Natural killer cell (primary cell): Measurements from ENCODE around the gene PGAP3. TPM values are rescaled to one million over a fixed set of nuclear protein-coding genes. Genes with fewer than 3 reads are reported as not detected.
A peak's percentile ranks its signal among the peaks of the same experiment; 100 is the strongest.

Experiments used
- ATAC-seq, 3 donors: fragments of 150-1000 bp in 2 of 3; fragments of 200-7000 bp in 1 of 3; cut with Tn5 transposase; 1 replicate in 1 of 3; 2 replicates in 2 of 3; pipeline ENCODE4 v1.10.0; 2021; ENCODE audit warnings: mild to moderate bottlenecking in 2 of 3, moderate library complexity in 2 of 3
- DNase-seq, 2 donors: peaks; one replicate each; pipeline versions ENCODE4 v3.0.0 to v3.0.0-alpha.2; 2013 to 2021; ENCODE audit warnings: mixed read lengths in 1 of 2
- H3K27ac ChIP-seq: one replicate; pipeline ENCODE4 v1.5.1; 2013; ENCODE audit warnings: mild to moderate bottlenecking, low read length
- H3K27me3 ChIP-seq: one replicate; pipeline ENCODE4 v1.6.1; 2013; ENCODE audit warnings: low read length; ENCODE audit not compliant: control insufficient read depth, insufficient read depth
- H3K36me3 ChIP-seq: one replicate; pipeline ENCODE4 v1.6.1; 2013; ENCODE audit warnings: low read length; ENCODE audit not compliant: control insufficient read depth, insufficient read depth
- H3K4me1 ChIP-seq: one replicate; pipeline ENCODE4 v1.6.1; 2013; ENCODE audit warnings: low read length; ENCODE audit not compliant: control insufficient read depth, insufficient read depth
- H3K4me3 ChIP-seq: one replicate; pipeline ENCODE4 v1.5.1; 2013; ENCODE audit warnings: low read length
- H3K9me3 ChIP-seq: one replicate; pipeline ENCODE4 v1.6.1; 2013; ENCODE audit warnings: low read length; ENCODE audit not compliant: control insufficient read depth, insufficient read depth
- H3K27ac Mint-ChIP-seq, 2 donors: one replicate each; pipeline ENCODE4 v1.8.0; 2022; ENCODE audit warnings: mild to moderate bottlenecking in 2 of 2, mixed read lengths in 2 of 2, moderate library complexity in 1 of 2
- H3K27me3 Mint-ChIP-seq, 2 donors: one replicate each; pipeline ENCODE4 v1.8.0; 2022; ENCODE audit warnings: low read depth in 2 of 2, mixed read lengths in 2 of 2
- H3K36me3 Mint-ChIP-seq: one replicate; pipeline ENCODE4 v1.8.0; 2022; ENCODE audit warnings: mixed read lengths
- H3K4me1 Mint-ChIP-seq, 2 donors: one replicate each; pipeline ENCODE4 v1.8.0; 2022; ENCODE audit warnings: mixed read lengths in 2 of 2
- H3K4me3 Mint-ChIP-seq: one replicate; pipeline ENCODE4 v1.8.0; 2022; ENCODE audit warnings: mild to moderate bottlenecking, moderate library complexity, mixed read lengths
- H3K9me3 Mint-ChIP-seq, 2 donors: one replicate each; pipeline ENCODE4 v1.8.0; 2022; ENCODE audit warnings: mixed read lengths in 2 of 2
- CTCF ChIP-seq: fragments of 200-600 bp; IDR thresholded peaks from one replicate; pipeline ENCODE4 v1.8.0; 2022; ENCODE audit warnings: antibody characterized with exemption
- WGBS: methylation state at CpG from one replicate; pipeline ENCODE4 v1.1.7; 2013; ENCODE audit warnings: missing lambda C conversion rate; ENCODE audit not compliant: insufficient coverage; 5-methylcytosine and 5-hydroxymethylcytosine counted together
- intact Hi-C: fragments of 100-400 bp; cut with micrococcal nuclease; formaldehyde crosslinking; loops from one replicate; pipeline ENCODE4 v1.14.2; 2022
- total RNA-seq, 4 donors: library from RNA; stranded (reverse); fragments of 120-200 nt in 1 of 4; gene quantifications; one replicate each; pipeline versions ENCODE4 v1.2.3 to v1.2.4, GENCODE V29; 2013 to 2022

Gene PGAP3
- total RNA-seq, 3 donors from 2014 or later (not counting 1 experiment from before 2014, with no cell fraction given): 45.8 to 57.8 (median 52.4) TPM

GRCh38 chr17:39730095-39730921, 42.5 kb upstream of the PGAP3 start, which contains the start of gene MIEN1:
TSS of gene MIEN1 (minus strand) at chr17:39730532. CDS start at chr17:39730495, 37 bp downstream.
- Histone ChIP-seq H3K36me3 (peaks cover 28% of the 10 kb centered on the region), H3K9me3 (no peaks in the 10 kb centered on the region), H3K4me3 (peak within 1 kb of the TSS; percentile 60), H3K27ac (peak within 1 kb of the TSS; percentile 86), H3K27me3 (no peaks in the 10 kb centered on the region), H3K4me1 (peaks cover 20% of the 10 kb centered on the region)
- Mint-ChIP-seq H3K36me3 (no peaks in the 10 kb centered on the region), H3K27me3 (no peaks in the 10 kb centered on the region), H3K9me3 (no peaks in the 10 kb centered on the region), H3K4me1 (peaks cover 18 to 41% of the 10 kb centered on the region in 2 donors), H3K27ac (peak within 1 kb of the TSS; percentile 89 to 96), H3K4me3 (peak within 1 kb of the TSS; percentile 89)
- intact Hi-C loops: loop anchor here (2.0 to 10.0 kb wide), 2 partner anchors 56 to 134 kb away; partner anchors contain the start of gene IKZF3
- peak; percentile 94 to 99 (median 95) for ATAC-seq
- under 1% methylated on average over 65 of the region's 65 CpGs for WGBS
- TF ChIP-seq CTCF: peak; percentile 90
- peak; percentile 95 to 99 for DNase-seq

- intact Hi-C loops: no loop called here
- Histone ChIP-seq H3K9me3 (no peaks in the 10 kb centered on the region), H3K27ac (peak overlapping the region; percentile 86), H3K27me3 (no peaks in the 10 kb centered on the region), H3K4me1 (peaks cover 20% of the 10 kb centered on the region), H3K36me3 (peaks cover 34% of the 10 kb centered on the region), H3K4me3 (peak overlapping the region; percentile 60)
- Mint-ChIP-seq H3K4me3 (peak overlapping the region; percentile 89), H3K27ac (peak overlapping the region; percentile 89 to 96), H3K4me1 (peaks cover 18 to 41% of the 10 kb centered on the region in 2 donors), H3K9me3 (no peaks in the 10 kb centered on the region), H3K36me3 (no peaks in the 10 kb centered on the region), H3K27me3 (no peaks in the 10 kb centered on the region)
- TF ChIP-seq CTCF: no peak
- ATAC-seq (no peak), DNase-seq (no peak)
- WGBS: 83% methylated on average over 6 of the region's 6 CpGs
Observed at GRCh38 chr17:39729280-39729851, 41.5 kb upstream of the PGAP3 start.

- 91% methylated on average over 10 of the region's 10 CpGs for WGBS
- H3K36me3 Mint-ChIP-seq: no peaks in the 10 kb centered on the region
- H3K9me3 Mint-ChIP-seq: no peaks in the 10 kb centered on the region
- Histone ChIP-seq H3K9me3 (no peaks in the 10 kb centered on the region), H3K4me3 (no peak overlapping the region), H3K27ac (no peak overlapping the region), H3K4me1 (peaks cover 20% of the 10 kb centered on the region), H3K27me3 (no peaks in the 10 kb centered on the region), H3K36me3 (peaks cover 34% of the 10 kb centered on the region)
- intact Hi-C loops: no loop called here
- H3K4me3 Mint-ChIP-seq: no peak overlapping the region
- no peak for TF ChIP-seq CTCF
- peaks cover 18 to 41% of the 10 kb centered on the region in 2 donors for H3K4me1 Mint-ChIP-seq
- ATAC-seq: no peak
- peak overlapping the region; percentile 71 to 96 for H3K27ac Mint-ChIP-seq
- H3K27me3 Mint-ChIP-seq: no peaks in the 10 kb centered on the region
- no peak for DNase-seq
Observed at GRCh38 chr17:39727556-39727955, 39.7 kb upstream of the PGAP3 start.
